Right lobe of liver (tissue), 4 donors: Measurements from ENCODE around the gene DAND5.

Experiments
- CTCF ChIP-seq, 4 donors: fragments of 200-600 bp in 3 of 4; fragments of 450-650 bp in 1 of 4; IDR thresholded peaks; one replicate each; pipeline versions ENCODE4 v1.5.1 to v1.8.0; 2016 to 2022; ENCODE audit warnings: antibody characterized with exemption in 4 of 4, mild to moderate bottlenecking in 2 of 4
- POLR2A ChIP-seq: fragments of 450-650 bp; IDR thresholded peaks from one replicate; pipeline ENCODE4 v1.6.1; 2017; ENCODE audit warnings: antibody characterized with exemption, mild to moderate bottlenecking
- donor health status: DM: no; HTN: no; CAD: no.
- donor health status: DM: no; HTN: no; CAD: no.
- donor health status: DM: no; HTN: yes; CAD: no.

- TF ChIP-seq CTCF (IDR thresholded peaks at IDR 0.05), result no peak
- TF ChIP-seq POLR2A, result no peak
Measured at GRCh38 chr19:12955996-12956395, 13.4 kb upstream of the DAND5 start.
